VCaP (cell line): ENCODE results near the gene PDHX.
A peak's percentile ranks its signal among the peaks of the same experiment; 100 is the strongest.

Experiments used
- H3K27ac ChIP-seq: fragments of 450-650 bp; 2 replicates; pipeline ENCODE4 v1.5.1; 2017
- CTCF ChIP-seq: fragments of 450-650 bp; conservative IDR thresholded peaks from 2 replicates; pipeline ENCODE4 v1.5.1; 2017; ENCODE audit warnings: mild to moderate bottlenecking, moderate library complexity

The PDHX gene

GRCh38 chr11:34970480-34970879 lies 54.1 kb downstream of the PDHX start:
- no peak for TF ChIP-seq CTCF
- no peak overlapping the region for H3K27ac ChIP-seq

- no peak overlapping the region for H3K27ac ChIP-seq
- no peak for TF ChIP-seq CTCF
Measured at GRCh38 chr11:34971928-34972327, 55.5 kb downstream of the PDHX start.

- no peak for TF ChIP-seq CTCF
- no peak overlapping the region for H3K27ac ChIP-seq
Measured at GRCh38 chr11:34972366-34972765, 55.9 kb downstream of the PDHX start.

- H3K27ac ChIP-seq = no peak overlapping the region
Measured at GRCh38 chr11:34972892-34973291, 56.5 kb downstream of the PDHX start.

GRCh38 chr11:34975482-34975881 lies 59.1 kb downstream of the PDHX start:
- TF ChIP-seq CTCF = no peak
- H3K27ac ChIP-seq = peak overlapping the region; percentile 81

More at GRCh38 chr11:34972892-34973291, 56.5 kb downstream of the PDHX start:
- TF ChIP-seq CTCF = no peak

GRCh38 chr11:34976496-34977088 lies 60.2 kb downstream of the PDHX start:
- peak overlapping the region; percentile 81 for H3K27ac ChIP-seq
- TF ChIP-seq CTCF = no peak

- no peak for TF ChIP-seq CTCF
- peak overlapping the region; percentile 81 for H3K27ac ChIP-seq
Measured at GRCh38 chr11:34977089-34977912, 60.9 kb downstream of the PDHX start.
